MV-4-11 (cell line): ENCODE results near the gene ELF2.
"Not testable (repeated sequence)": the region's sequence is repeated elsewhere in the genome, so short reads cannot be mapped to it uniquely, and the experiment has no call there.

Experiments
- DNase-seq: peaks from one replicate; lab custom pipeline; 2025; lab: John Stamatoyannopoulos, UW

ELF2 gene

DNA sequence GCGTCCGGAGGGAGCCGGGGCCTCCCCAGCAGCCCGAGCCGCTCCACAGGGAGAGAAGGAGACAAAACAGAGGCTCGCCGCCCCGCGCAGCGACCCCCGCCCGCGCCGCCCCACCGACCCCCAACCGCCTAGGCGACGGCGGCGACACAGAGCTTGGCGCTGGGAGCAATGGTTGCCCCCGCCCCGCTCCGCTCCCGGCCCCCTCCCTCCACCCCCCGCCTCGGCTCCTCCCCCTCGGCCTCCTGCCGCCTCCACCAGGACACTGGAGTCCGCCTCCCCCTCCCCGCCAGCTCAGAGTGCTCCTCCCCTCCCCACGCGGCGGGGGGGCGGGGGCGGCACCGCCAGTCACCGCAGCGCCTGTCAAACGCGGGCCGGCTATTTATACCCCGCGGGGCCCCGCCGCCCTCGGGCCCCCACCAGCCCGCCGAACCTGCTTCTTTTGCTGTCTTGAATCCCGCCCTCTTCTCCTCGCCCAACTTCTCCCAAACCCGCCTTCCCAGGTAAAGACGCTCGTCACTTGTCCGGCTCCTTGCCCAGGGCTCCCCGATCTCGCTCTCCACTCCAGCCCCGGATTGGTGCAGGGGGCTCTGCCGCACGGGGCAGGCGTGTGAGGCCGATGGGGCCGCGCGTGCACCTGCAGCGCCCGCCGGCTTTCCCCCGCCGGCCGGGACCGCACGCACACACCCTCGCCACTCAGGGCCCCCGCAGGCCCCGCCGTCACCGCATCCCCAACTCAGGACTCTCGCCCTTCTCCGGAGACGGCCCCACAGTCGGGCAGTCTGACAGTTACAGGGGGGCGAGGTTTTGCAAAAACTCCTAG lies at the start of gene ELF2:
Gene ELF2, minus strand, starts transcription at position 170 of the 820 bp plus-strand sequence. CDS start 39,517 bp downstream, outside the sequence.
- peak; percentile 88 for DNase-seq

DNA sequence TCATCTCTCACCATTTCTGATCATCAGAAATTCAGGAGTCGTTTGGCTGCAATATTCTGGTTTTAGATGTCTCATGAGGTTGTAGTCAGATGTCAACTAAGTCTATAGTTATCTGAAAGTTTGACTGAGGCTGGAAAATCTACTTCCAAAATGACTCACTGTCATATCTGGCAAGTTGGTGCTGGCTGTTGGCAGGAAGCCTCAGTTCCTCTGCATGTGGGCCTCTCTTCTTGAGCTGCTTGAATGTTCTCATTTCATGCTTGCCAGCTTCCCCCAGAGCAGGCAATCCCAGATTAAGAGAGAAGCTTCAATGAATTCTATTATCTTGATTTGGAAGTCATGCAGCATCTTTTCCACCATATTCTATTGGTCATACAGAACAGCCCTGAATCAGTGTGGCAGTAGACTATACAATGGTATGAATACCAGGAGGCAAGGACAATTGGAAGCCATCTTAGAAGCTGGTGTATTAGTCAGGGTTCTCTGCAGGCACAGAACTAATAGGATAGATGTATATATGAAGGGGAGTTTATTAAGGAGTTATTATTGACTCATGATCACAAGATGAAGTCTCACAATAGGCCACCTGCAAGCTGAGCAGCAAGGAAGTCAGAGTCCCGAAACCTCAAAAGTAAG lies 46.8 kb upstream of the ELF2 start:
- DNase-seq = peak; percentile 36

DNA sequence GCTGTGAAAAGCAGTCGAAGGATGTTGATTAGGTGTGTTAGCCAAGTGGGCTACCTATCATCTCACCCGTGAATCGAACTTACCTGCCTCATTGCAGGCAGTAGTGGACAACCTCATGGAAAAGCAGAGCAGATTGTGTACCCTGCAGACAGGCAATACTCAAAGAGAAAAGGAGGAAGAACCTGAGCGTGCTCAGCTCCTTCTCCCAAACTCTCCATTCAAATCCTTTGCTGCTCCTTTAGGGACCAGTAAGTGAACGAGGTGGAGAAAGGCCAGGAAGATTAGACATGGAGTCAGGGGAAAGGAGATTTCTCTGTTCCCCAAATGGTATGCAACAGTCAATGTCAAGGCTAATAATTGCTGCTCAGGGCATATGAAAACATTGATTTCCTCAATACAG lies 45.2 kb upstream of the ELF2 start:
- no peak for DNase-seq

DNA sequence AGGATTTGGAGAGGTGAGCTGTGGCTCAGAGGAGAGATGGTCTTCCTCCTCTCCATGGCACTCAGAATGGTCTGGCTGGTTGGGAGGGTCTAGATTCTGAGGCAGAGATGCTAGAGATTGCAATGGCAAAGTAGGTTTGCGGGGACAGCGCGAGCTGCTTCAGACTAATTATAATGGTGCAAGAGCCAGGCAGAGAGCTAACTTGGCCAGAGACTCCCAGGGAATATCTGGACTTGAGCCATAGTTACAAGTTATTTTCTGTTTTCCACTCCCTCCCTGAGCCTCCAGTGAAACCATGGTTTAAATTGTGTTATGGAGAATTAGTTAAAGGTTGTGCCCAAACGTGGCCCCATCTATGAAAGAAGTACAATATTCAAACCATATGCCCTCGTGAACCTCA lies 44.7 kb upstream of the ELF2 start:
- no peak for DNase-seq

DNA sequence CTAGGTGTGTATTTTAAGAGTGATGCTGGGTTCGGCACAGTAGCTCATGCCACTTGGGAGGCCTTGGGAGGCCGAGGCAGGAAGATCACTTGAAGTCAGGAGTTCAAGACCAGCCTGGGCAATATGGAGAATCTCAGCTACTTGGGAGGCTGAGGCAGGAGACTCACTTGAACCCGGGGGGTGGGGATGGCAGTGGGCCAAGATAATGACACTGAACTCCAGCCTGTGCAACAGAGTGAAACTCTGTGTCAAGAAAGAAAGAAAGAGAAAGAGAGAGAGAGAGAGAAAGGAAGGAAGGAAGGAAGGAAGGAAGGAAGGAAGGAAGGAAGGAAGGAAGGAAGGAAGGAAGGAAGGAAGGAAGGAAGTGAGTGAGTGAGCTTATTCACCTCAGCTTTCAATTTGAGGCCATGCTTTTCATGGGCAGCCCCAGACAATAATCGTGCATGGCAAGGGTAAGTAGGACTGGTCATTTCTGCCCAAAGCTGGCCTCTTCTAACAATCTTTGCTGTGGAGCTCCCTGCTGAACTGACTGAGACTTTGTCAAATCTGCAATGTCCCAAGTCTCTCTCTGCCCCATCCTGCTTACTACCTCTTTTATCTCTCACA lies 42.5 kb upstream of the ELF2 start:
- no peak for DNase-seq

DNA sequence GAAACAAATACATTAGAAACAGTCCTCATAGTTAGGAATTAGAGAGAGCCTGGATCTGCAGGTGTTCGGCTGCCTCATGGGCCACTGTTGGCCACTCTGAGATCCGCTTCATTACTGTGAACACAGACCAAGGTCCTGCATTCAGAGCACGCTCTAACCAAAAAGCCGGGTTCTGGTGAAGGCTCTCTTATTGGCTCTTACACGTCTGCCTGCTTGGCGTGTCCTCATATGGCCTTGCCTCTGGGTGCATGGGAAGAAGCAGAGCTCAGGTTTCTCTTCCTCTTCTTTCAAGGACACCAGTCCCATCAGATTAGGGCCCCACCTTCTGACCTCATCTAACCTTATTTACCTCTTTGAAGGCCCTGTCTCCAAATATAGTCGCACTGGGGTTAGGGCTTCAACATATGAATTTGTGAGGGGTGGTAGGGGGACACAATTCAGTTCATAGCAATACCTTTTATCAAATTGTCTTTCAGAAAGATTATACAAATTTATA lies 37.1 kb upstream of the ELF2 start:
- DNase-seq = peak; percentile 96

DNA sequence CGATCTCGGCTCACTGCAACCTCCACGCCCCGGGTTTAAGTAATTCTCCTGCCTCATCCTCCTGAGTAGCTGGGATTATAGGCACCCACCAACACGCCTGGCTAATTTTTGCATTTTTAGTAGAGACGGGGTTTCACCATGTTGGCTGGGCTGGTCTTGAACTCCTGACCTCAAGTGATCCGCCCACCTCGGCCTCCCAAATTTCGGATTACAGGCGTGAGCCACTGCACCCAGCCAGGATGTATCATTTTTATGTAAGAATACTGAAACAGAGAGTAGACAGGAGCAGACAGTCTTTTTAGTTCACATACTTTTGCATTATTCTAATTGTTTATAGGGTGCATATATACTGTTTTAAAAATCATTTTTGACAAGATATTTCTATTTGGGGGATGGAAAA lies 36.6 kb upstream of the ELF2 start:
- not testable (repeated sequence) for DNase-seq

DNA sequence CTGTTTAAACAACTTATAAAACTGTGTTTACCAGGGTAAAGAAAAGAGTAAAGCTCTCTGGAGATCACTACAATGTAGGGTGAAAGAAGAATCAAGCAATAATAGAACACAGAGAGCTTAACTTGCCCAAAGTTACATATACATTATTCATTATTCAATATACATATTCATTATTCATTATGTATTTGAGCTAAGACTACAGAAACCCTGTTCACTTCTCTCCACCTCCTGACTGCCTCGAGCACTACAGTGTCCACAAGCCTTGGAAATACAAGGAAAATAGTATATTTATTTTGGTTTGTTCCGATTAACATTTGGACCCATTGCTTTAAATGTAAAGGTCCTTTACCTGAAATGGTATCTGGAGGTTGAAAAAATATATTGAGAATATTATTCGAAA lies 35.9 kb upstream of the ELF2 start:
- no peak for DNase-seq

DNA sequence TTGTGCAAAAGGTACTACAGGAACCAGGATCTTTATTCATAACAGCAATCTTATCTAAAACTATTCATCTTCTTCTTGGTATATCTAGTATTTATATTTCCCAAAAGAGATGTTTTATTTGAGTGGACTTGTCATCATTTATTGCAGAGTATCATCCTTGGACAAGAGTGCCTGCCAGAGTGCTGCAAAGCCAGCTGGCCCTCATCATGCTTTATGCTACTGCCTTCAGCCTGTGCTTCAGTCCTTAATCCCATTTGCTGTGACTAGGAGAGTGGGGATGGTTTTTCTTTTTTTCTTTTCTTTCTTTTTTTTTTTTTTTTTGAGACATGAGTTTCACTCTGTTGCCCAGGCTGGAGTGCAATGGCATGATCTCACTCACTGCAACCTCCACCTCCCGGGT lies 33.5 kb upstream of the ELF2 start:
- no peak for DNase-seq

DNA sequence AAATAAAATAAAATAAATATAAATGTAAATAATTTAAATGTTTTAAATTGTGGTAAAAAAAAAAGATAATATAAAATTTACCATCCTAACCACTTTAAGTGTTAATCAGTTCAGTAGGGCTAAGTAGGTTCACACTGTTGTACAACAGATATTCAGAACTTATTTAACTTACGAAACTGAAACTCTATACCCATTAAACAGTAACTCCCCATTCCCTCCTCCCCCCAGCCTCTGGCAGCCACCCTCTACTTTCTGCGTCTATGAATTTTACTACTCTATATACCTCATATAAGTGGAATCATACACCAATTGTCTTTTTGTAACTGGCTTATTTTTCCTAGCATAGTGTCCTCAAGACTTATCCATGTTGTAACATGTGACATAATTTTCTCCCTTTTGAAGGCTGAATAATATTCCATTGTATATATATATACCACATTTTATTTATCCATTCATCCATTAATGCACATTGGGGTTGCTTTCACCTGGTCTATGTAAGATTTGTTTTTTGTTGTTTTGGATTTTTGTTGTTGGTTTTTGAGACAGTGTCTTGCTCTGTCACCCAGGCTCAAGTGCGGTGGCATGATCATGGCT lies 32.5 kb upstream of the ELF2 start:
- no peak for DNase-seq

DNA sequence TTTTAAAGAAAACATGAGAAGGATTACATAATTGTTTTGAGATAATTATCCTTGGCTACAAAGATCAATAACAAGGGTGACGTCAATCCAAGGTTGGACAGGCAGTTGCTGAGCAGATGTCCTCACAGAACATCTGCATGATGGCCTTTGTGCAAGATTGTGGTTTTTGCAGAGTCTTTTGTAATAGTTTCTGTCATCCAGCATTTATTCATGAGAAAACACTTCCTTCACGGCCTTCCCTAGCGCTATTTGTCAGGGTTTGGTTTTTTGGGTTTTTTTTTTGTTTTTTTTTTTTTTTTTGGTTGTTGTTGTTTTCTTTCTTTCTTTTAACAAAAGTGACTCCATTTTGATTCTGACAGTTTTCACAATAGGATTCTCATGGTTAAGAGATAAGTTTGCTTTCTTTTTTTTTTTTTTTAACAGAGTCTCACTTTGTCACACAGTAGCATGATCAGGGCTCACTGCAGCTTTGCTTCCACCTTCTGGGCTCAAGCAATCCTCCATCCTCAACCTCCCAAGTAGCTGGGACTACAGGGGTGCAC lies 31.5 kb upstream of the ELF2 start:
- DNase-seq = peak; percentile 99

DNA sequence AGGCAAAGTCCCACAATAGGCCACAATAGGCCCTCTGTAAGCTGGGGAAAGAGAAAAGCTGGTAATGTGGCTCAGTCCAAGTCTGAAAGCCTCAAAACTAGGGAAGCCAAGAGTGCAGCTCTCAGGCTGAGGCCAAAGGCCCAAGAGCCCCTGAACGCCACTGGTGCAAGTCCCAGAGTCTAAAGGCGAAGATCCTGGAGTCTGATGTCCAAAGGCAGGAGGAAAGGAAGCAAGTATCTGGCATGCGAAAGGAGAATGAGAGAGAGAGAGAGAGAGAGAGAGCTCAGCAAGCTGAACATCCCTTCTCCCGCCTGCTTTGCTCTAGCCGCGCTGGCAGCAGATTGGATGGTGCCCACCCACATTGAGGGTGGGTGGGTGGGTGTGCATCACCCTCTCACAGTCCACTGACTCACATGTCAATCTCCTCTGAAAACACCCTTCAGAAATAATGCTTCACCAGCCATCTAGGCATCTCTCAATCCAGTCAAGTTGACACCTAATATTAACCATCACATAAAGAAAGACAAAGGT lies 30.9 kb upstream of the ELF2 start:
- peak; percentile 36 for DNase-seq

DNA sequence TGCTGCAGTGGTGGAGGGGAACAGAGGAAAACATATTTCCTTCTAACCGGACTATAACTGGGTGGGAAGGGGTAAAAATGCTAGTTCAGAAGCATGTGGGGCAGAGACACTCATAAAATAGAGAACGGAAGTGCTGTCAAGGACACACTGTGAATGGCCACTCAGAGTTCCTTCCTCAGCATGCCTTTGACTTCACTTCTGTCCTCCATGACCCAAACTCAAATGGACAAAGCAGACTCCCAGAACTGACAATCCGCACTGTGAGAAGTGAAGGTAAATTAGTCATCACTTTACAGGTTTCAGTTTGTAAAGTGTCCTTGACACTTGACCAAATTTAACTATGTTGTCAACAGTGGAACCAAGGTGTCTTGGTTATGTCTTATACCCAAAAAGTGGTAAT lies 30.2 kb upstream of the ELF2 start:
- DNase-seq = peak; percentile 10

DNA sequence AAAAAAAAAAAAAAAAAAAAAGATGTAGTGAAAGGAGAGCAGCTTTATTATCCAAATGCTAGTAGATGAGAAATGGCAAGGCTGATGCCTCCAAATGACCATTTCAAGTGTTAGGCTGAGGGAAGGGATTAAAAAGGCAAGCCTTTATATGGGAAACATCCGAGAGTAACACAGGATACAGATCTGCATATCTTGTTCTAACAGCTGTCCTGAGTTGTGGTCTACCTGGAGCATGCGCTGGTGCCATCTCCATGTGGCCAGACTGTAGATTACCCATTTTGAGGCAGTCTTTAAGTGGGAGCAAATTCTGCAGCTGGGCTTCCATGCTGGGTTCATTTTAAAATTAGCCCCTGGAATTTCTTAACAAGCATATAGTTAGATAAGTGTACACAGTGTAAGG lies 26.0 kb upstream of the ELF2 start:
- no peak for DNase-seq

DNA sequence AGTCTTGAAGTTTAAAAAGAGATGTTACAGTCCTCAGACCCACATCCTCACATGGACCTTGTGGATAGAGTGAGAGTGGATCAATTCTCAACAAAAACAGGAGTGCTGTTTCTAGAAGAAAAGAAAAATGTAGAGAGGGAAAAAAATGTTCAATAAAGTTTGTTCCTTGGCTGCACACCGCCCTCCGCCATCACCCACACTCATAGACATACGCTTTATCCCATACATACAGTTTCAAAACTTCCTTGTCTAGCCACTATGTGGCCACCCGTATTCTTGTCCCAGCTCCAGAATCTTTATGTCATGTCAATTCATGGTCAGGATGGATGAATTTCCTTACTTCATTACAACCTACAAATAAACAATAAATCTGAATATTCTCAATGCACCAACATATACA lies 23.5 kb upstream of the ELF2 start:
- DNase-seq = no peak

DNA sequence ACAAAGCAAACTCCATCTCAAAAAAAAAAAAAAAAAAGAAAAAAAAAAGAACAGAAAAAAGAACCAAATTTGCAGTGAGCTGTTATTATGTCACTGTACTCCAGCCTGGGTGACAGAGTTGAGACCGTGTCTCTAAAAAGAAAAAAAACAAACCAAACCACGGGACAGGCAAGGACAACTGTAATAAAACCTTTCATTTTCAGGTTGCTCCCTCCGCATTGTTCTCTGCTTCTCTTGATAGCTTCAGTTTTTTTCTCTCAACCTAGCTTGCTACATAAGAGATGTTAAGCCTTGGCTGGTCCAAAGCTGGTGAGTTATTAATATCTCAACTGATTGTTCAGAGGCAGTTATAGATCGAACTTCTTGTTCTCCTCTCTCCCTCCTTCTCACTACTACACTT lies 23.1 kb upstream of the ELF2 start:
- DNase-seq = peak; percentile 10

DNA sequence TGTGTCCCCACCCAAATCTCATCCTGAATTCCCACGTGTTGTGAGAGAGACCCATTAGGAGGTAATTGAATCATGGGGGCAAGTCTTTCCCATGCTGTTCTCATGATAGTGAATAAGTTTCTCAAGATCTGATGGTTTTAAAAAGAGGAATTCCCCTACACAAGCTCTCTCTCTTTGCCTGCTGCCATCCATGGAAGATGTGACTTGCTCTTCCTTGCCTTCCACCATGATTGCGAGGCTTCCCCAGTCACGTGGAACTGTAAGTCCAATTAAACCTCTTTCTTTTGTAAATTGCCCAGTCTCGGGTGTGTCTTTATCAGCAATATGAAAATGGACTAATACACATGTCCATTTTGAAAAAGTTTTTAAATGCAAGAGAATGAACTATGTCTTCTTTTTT lies 20.2 kb upstream of the ELF2 start:
- not testable (repeated sequence) for DNase-seq

DNA sequence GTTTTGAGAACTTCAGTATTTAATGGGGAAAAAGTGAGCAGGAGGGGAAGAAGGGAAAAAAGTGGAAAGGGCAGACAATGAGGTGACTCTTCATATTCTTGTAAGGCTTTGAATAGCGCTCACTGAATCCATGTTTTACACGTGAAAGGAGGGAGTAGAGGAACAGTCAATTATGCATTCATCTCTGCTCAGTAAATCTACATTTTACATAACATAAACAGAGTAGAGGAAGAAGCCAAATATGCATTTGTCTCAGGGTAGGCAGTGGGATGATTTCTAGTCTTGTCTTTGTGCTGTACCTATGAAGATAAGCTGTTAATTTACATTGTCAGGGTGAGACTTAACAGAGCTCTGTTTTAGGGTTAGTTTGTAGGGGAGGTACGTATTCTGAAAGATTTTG lies 19.4 kb upstream of the ELF2 start:
- DNase-seq = no peak

DNA sequence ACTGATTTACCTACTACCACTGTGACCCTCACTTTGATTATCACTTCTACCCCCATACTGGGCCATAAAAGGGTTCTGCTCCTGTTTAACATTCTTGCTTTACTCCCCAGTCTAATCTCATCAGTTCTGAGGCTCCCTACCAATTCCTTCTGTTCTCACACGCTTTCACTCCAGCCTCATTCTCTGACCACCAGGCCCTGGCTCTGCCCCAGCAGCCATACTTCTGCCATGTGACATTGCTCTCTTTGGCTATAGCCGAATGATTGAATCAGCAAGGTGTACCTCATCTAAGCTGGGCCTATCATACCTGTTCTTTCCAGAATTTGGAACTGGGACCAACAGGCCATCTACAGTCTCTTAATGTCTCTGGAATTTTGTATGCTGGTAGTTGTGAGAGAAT lies 14.4 kb upstream of the ELF2 start:
- no peak for DNase-seq

DNA sequence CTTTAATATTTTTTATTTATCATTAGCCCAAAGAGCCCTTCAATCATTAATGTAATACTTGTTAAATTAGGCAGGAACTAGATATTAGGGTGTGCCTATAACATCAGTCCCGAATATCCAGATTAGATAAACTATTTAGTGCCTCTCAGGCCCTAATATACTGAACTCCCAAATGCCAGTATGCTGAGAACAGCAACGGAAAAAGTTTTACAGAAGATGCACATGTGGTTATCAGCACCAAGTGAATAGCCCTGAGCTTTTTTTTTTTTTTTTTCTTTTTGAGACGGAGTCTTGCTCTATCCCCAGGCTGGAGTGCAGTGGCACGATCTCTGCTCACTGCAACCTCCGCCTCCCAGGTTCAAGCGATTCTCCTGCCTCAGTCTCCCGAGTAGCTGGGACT lies 13.0 kb upstream of the ELF2 start:
- DNase-seq = no peak

DNA sequence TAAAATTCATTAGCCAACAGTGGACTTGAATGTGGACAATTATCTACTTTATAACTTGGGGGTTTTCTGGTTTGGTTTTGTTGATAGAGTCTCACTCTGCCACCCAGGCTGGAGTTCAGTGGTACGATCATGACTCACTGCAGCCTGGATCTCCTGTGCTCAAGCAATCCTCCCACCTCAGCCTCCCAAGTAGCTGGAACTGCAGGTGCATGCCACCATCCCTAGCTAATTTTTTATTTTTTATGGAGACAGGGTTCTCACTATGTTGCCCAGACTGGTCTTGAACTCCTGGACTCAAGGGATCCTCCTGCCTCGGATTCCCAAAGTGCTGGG lies 12.4 kb upstream of the ELF2 start:
- no peak for DNase-seq
